Measurements from ENCODE around the gene BTAF1.
"Not testable (repeated sequence)": the region's sequence is repeated elsewhere in the genome, so short reads cannot be mapped to it uniquely, and the experiment has no call there.

Gene BTAF1

GRCh38 chr10:91983416-91983815 is 59.8 kb downstream of the BTAF1 start:
- Mint-ChIP-seq H3K9me3 (no peaks in the 10 kb centered on the region), H3K27ac (peak overlapping the region; percentile 5), H3K4me3 (no peak overlapping the region), H3K4me1 (ENCODE audit: low read depth) (peaks cover 36% of the 10 kb centered on the region), H3K27me3 (no peaks in the 10 kb centered on the region), H3K36me3 (ENCODE audit: low read depth) (peaks cover 98% of the 10 kb centered on the region)
- DNase-seq = no peak

GRCh38 chr10:91987397-91988037 is 63.9 kb downstream of the BTAF1 start:
- Mint-ChIP-seq H3K27ac (no peak overlapping the region), H3K36me3 (ENCODE audit: low read depth) (peaks cover 88% of the 10 kb centered on the region), H3K9me3 (no peaks in the 10 kb centered on the region), H3K4me1 (ENCODE audit: low read depth) (peaks cover 29% of the 10 kb centered on the region), H3K27me3 (no peaks in the 10 kb centered on the region), H3K4me3 (no peak overlapping the region)
- DNase-seq = no peak

- H3K9me3 Mint-ChIP-seq = no peaks in the 10 kb centered on the region
- peaks cover 84% of the 10 kb centered on the region for H3K36me3 Mint-ChIP-seq (ENCODE audit: low read depth)
- no peak for DNase-seq
- peaks cover 13% of the 10 kb centered on the region for H3K4me1 Mint-ChIP-seq (ENCODE audit: low read depth)
- H3K27ac Mint-ChIP-seq = no peak overlapping the region
- H3K27me3 Mint-ChIP-seq = no peaks in the 10 kb centered on the region
- H3K4me3 Mint-ChIP-seq = no peak overlapping the region
Measured at GRCh38 chr10:91992031-91992430, 68.5 kb downstream of the BTAF1 start.

GRCh38 chr10:91996266-91996665 is 72.7 kb downstream of the BTAF1 start:
- Mint-ChIP-seq H3K36me3 (ENCODE audit: low read depth) (peaks cover 90% of the 10 kb centered on the region), H3K9me3 (peaks cover 5% of the 10 kb centered on the region)

GRCh38 chr10:92001581-92001980 is 78.0 kb downstream of the BTAF1 start:
- H3K9me3 Mint-ChIP-seq = peaks cover 7% of the 10 kb centered on the region
- H3K27ac Mint-ChIP-seq = no peak overlapping the region
- H3K4me3 Mint-ChIP-seq = no peak overlapping the region
- no peak for DNase-seq
- peaks cover 93% of the 10 kb centered on the region for H3K36me3 Mint-ChIP-seq (ENCODE audit: low read depth)
- peaks cover 1% of the 10 kb centered on the region for H3K4me1 Mint-ChIP-seq (ENCODE audit: low read depth)
- H3K27me3 Mint-ChIP-seq = no peaks in the 10 kb centered on the region

More at GRCh38 chr10:91996266-91996665, 72.7 kb downstream of the BTAF1 start:
- no peaks in the 10 kb centered on the region for H3K27me3 Mint-ChIP-seq
- DNase-seq = no peak
- peak overlapping the region; percentile 44 for H3K27ac Mint-ChIP-seq
- H3K4me1 Mint-ChIP-seq (ENCODE audit: low read depth) = peaks cover 7% of the 10 kb centered on the region
- no peak overlapping the region for H3K4me3 Mint-ChIP-seq

GRCh38 chr10:92001995-92002394 is 78.4 kb downstream of the BTAF1 start:
- Mint-ChIP-seq H3K4me1 (ENCODE audit: low read depth) (peaks cover 1% of the 10 kb centered on the region), H3K9me3 (peaks cover 7% of the 10 kb centered on the region), H3K27me3 (no peaks in the 10 kb centered on the region), H3K4me3 (no peak overlapping the region), H3K36me3 (ENCODE audit: low read depth) (peaks cover 93% of the 10 kb centered on the region), H3K27ac (no peak overlapping the region)
- no peak for DNase-seq

GRCh38 chr10:92003258-92003657 is 79.7 kb downstream of the BTAF1 start:
- DNase-seq = no peak
- H3K36me3 Mint-ChIP-seq (ENCODE audit: low read depth) = peaks cover 90% of the 10 kb centered on the region

GRCh38 chr10:92005978-92006377 is 82.4 kb downstream of the BTAF1 start:
- Mint-ChIP-seq H3K36me3 (ENCODE audit: low read depth) (peaks cover 89% of the 10 kb centered on the region), H3K4me1 (ENCODE audit: low read depth) (peaks cover 9% of the 10 kb centered on the region)
- no peak for DNase-seq

More at GRCh38 chr10:92003258-92003657, 79.7 kb downstream of the BTAF1 start:
- Mint-ChIP-seq H3K9me3 (peaks cover 7% of the 10 kb centered on the region), H3K27ac (peak overlapping the region; percentile 56), H3K27me3 (no peaks in the 10 kb centered on the region), H3K4me3 (no peak overlapping the region), H3K4me1 (ENCODE audit: low read depth) (peaks cover 1% of the 10 kb centered on the region)

GRCh38 chr10:92009445-92009844 is 85.9 kb downstream of the BTAF1 start:
- no peak for DNase-seq
- no peak overlapping the region for H3K4me3 Mint-ChIP-seq
- no peaks in the 10 kb centered on the region for H3K9me3 Mint-ChIP-seq
- no peak overlapping the region for H3K27ac Mint-ChIP-seq
- H3K27me3 Mint-ChIP-seq = no peaks in the 10 kb centered on the region
- H3K36me3 Mint-ChIP-seq (ENCODE audit: low read depth) = peaks cover 84% of the 10 kb centered on the region
- H3K4me1 Mint-ChIP-seq (ENCODE audit: low read depth) = peaks cover 15% of the 10 kb centered on the region

More at GRCh38 chr10:92005978-92006377, 82.4 kb downstream of the BTAF1 start:
- peaks cover 4% of the 10 kb centered on the region for H3K9me3 Mint-ChIP-seq
- no peaks in the 10 kb centered on the region for H3K27me3 Mint-ChIP-seq
- no peak overlapping the region for H3K4me3 Mint-ChIP-seq
- H3K27ac Mint-ChIP-seq = no peak overlapping the region

GRCh38 chr10:92010047-92010735 is 86.6 kb downstream of the BTAF1 start:
- DNase-seq = no peak
- H3K36me3 Mint-ChIP-seq (ENCODE audit: low read depth) = peaks cover 84% of the 10 kb centered on the region
- H3K4me1 Mint-ChIP-seq (ENCODE audit: low read depth) = peaks cover 15% of the 10 kb centered on the region
- H3K4me3 Mint-ChIP-seq = no peak overlapping the region
- no peaks in the 10 kb centered on the region for H3K27me3 Mint-ChIP-seq
- H3K9me3 Mint-ChIP-seq = no peaks in the 10 kb centered on the region
- H3K27ac Mint-ChIP-seq = no peak overlapping the region

GRCh38 chr10:92011560-92012214 is 88.1 kb downstream of the BTAF1 start:
- Mint-ChIP-seq H3K9me3 (no peaks in the 10 kb centered on the region), H3K27me3 (no peaks in the 10 kb centered on the region), H3K36me3 (ENCODE audit: low read depth) (peaks cover 84% of the 10 kb centered on the region), H3K4me3 (no peak overlapping the region), H3K27ac (peak overlapping the region; percentile 78), H3K4me1 (ENCODE audit: low read depth) (peaks cover 15% of the 10 kb centered on the region)
- DNase-seq = no peak

GRCh38 chr10:92014620-92015019 is 91.0 kb downstream of the BTAF1 start:
- Mint-ChIP-seq H3K27ac (no peak overlapping the region), H3K36me3 (ENCODE audit: low read depth) (peaks cover 87% of the 10 kb centered on the region)

GRCh38 chr10:92024700-92025099 is 101.1 kb downstream of the BTAF1 start:
- H3K4me1 Mint-ChIP-seq (ENCODE audit: low read depth) = peaks cover 8% of the 10 kb centered on the region
- no peak for DNase-seq
- H3K9me3 Mint-ChIP-seq = no peaks in the 10 kb centered on the region
- no peak overlapping the region for H3K27ac Mint-ChIP-seq
- no peak overlapping the region for H3K4me3 Mint-ChIP-seq
- H3K36me3 Mint-ChIP-seq (ENCODE audit: low read depth) = peaks cover 96% of the 10 kb centered on the region
- H3K27me3 Mint-ChIP-seq = no peaks in the 10 kb centered on the region

More at GRCh38 chr10:92014620-92015019, 91.0 kb downstream of the BTAF1 start:
- Mint-ChIP-seq H3K4me3 (no peak overlapping the region), H3K4me1 (ENCODE audit: low read depth) (peaks cover 10% of the 10 kb centered on the region), H3K9me3 (no peaks in the 10 kb centered on the region), H3K27me3 (no peaks in the 10 kb centered on the region)
- DNase-seq = no peak

- H3K9me3 Mint-ChIP-seq; H3K4me3 Mint-ChIP-seq; H3K4me1 Mint-ChIP-seq (ENCODE audit: low read depth); H3K27me3 Mint-ChIP-seq; H3K27ac Mint-ChIP-seq; DNase-seq: not testable (repeated sequence)
- peaks cover 96% of the 10 kb centered on the region for H3K36me3 Mint-ChIP-seq (ENCODE audit: low read depth)
Measured at GRCh38 chr10:92025340-92025739, 101.8 kb downstream of the BTAF1 start.

GRCh38 chr10:92027141-92027540 is 103.6 kb downstream of the BTAF1 start:
- H3K36me3 Mint-ChIP-seq (ENCODE audit: low read depth) = peaks cover 94% of the 10 kb centered on the region
- H3K4me1 Mint-ChIP-seq (ENCODE audit: low read depth) = peaks cover 8% of the 10 kb centered on the region
- H3K4me3 Mint-ChIP-seq = no peak overlapping the region
- H3K27me3 Mint-ChIP-seq = no peaks in the 10 kb centered on the region
- no peaks in the 10 kb centered on the region for H3K9me3 Mint-ChIP-seq
- no peak for DNase-seq
- no peak overlapping the region for H3K27ac Mint-ChIP-seq
